Measurements from ENCODE around the gene VPS41. TPM values are rescaled to one million over a fixed set of nuclear protein-coding genes. Genes with fewer than 3 reads are reported as not detected.
"Not testable (repeated sequence)": the region's sequence is repeated elsewhere in the genome, so short reads cannot be mapped to it uniquely, and the experiment has no call there.

VPS41 gene
- total RNA-seq, 1 experiment from 2014 or later = 92.3 TPM

DNA sequence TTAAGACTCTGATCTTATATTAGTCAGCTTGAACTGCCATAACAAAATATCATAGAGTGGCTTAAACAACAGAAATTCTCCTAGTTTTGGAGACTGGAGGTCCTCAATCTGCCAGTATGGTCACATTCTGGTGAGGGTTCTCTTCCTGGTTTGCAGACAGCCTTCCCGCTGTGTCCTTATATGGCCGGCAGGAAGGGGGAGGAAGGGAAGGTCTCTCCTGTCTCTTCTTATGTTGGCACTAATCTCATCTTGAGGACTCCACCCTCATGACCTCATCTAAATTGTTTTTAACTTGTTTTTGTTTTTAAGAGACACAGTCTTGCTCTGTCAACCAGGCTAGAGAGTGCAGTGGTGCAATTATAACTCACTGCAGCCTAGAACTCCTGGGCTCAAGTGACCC, 53.1 kb downstream of the VPS41 start:
- TF ChIP-seq EZH2 (IDR thresholded peaks at IDR 0.05; ENCODE audit: low read depth) = no peak
- TF ChIP-seq, protein P1, sequence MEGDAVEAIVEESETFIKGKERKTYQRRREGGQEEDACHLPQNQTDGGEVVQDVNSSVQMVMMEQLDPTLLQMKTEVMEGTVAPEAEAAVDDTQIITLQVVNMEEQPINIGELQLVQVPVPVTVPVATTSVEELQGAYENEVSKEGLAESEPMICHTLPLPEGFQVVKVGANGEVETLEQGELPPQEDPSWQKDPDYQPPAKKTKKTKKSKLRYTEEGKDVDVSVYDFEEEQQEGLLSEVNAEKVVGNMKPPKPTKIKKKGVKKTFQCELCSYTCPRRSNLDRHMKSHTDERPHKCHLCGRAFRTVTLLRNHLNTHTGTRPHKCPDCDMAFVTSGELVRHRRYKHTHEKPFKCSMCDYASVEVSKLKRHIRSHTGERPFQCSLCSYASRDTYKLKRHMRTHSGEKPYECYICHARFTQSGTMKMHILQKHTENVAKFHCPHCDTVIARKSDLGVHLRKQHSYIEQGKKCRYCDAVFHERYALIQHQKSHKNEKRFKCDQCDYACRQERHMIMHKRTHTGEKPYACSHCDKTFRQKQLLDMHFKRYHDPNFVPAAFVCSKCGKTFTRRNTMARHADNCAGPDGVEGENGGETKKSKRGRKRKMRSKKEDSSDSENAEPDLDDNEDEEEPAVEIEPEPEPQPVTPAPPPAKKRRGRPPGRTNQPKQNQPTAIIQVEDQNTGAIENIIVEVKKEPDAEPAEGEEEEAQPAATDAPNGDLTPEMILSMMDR (conservative IDR thresholded peaks at IDR 0.05) = no peak
- no peak overlapping the region for H2AFZ ChIP-seq
- no peaks in the 10 kb centered on the region for H3K27me3 ChIP-seq (ENCODE audit: insufficient read depth, low read depth)
- BruUV-seq (replicated peaks) = no TSS peak
- ChIA-PET CTCF (no interaction called here), POLR2A (ENCODE audit: unreplicated experiment) (no interaction called here)
- H3K36me3 ChIP-seq (ENCODE audit: low read depth) = 0 out of 2 replicates have a peak, but pooled peaks cover 1% of the 10 kb centered on the region
- H3F3A ChIP-seq (ENCODE audit: insufficient read depth, low read depth) = no peaks in the 10 kb centered on the region
- H3K27ac ChIP-seq = no peak overlapping the region
- no peak for DNase-seq
- intact Hi-C loops (cut with micrococcal nuclease; ENCODE audit: unreplicated experiment) = no loop called here
- no peaks in the 10 kb centered on the region for H3K79me2 ChIP-seq (ENCODE audit: low read depth)
- H3K9me3 ChIP-seq (ENCODE audit: insufficient read depth, low read depth) = no peaks in the 10 kb centered on the region
- H3K4me1 ChIP-seq (replicated peaks; ENCODE audit: insufficient read depth) = no peaks in the 10 kb centered on the region
- no peaks in the 10 kb centered on the region; the same call in 1 of the 2 replicates for H3K9me2 ChIP-seq (ENCODE audit: insufficient read depth)
- H3K4me3 ChIP-seq = no peak overlapping the region
- no peak overlapping the region for H3K4me2 ChIP-seq
- no peaks in the 10 kb centered on the region for H4K20me1 ChIP-seq (ENCODE audit: insufficient read depth)

DNA sequence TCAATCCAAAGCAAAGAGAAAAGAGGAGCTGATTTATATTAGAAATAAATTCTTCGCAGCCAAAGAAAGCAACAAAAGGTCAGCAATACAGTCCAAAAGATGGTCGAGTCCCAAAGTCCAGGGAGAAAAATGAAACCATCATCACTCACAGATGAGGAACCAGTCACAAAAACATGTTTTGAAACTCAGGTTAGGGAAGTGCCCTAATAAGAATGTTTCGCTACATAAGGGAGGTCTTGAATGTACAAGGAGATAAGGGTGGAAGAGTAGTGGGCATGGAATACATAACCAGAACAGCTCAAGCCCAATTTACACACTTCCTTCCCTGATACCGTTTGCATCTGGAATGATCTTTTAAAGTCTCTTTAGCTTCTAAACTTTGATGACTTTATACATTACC, 53.6 kb downstream of the VPS41 start:
- H3K36me3 ChIP-seq (ENCODE audit: low read depth) = no peaks in the 10 kb centered on the region
- ChIA-PET POLR2A (ENCODE audit: unreplicated experiment) (no interaction called here), CTCF (no interaction called here)

DNA sequence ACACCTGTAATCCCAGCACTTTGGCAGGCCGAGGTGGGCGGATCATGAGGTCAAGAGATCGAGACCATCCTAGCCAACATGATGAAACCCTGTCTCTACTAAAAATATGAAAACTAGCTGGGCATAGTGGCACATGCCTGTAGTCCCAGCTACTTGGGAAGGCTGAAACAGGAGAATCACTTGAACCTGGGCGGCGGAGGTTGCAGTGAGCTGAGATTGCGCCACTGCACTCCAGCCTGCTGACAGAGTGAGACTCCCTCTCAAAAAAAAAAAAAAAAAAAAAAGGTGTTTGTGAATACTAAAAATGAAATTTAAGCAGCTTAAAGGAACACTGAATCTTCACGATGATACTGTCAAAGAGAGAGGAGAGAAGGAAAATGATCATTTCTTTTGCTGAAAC, 54.0 kb downstream of the VPS41 start:
- H3K79me2 ChIP-seq (ENCODE audit: low read depth); H3K4me3 ChIP-seq; H3K4me2 ChIP-seq; H4K20me1 ChIP-seq (ENCODE audit: insufficient read depth); H3K27me3 ChIP-seq (ENCODE audit: insufficient read depth, low read depth); H3K9me3 ChIP-seq (ENCODE audit: insufficient read depth, low read depth); H3K27ac ChIP-seq; POLR2A ChIA-PET (ENCODE audit: unreplicated experiment); H3K36me3 ChIP-seq (ENCODE audit: low read depth); CTCF ChIA-PET; H3K4me1 ChIP-seq (replicated peaks; ENCODE audit: insufficient read depth); BruUV-seq (replicated peaks); H3K9me2 ChIP-seq (ENCODE audit: insufficient read depth); intact Hi-C loops (cut with micrococcal nuclease; ENCODE audit: unreplicated experiment); H2AFZ ChIP-seq; H3F3A ChIP-seq (ENCODE audit: insufficient read depth, low read depth); DNase-seq: not testable (repeated sequence)

More for the DNA sequence above, 53.6 kb downstream of the VPS41 start:
- intact Hi-C loops (cut with micrococcal nuclease; ENCODE audit: unreplicated experiment) = no loop called here
- no peak overlapping the region for H3K4me2 ChIP-seq
- H3F3A ChIP-seq (ENCODE audit: insufficient read depth, low read depth) = no peaks in the 10 kb centered on the region
- no peaks in the 10 kb centered on the region for H3K27me3 ChIP-seq (ENCODE audit: insufficient read depth, low read depth)
- H3K9me2 ChIP-seq (ENCODE audit: insufficient read depth) = no peaks in the 10 kb centered on the region; the same call in 1 of the 2 replicates
- no peaks in the 10 kb centered on the region for H3K4me1 ChIP-seq (replicated peaks; ENCODE audit: insufficient read depth)
- TF ChIP-seq, protein P1 (conservative IDR thresholded peaks at IDR 0.05) = no peak
- TF ChIP-seq EZH2 (IDR thresholded peaks at IDR 0.05; ENCODE audit: low read depth) = no peak
- H3K27ac ChIP-seq = no peak overlapping the region
- H4K20me1 ChIP-seq (ENCODE audit: insufficient read depth) = no peaks in the 10 kb centered on the region
- no peak for DNase-seq
- H3K9me3 ChIP-seq (ENCODE audit: insufficient read depth, low read depth) = no peaks in the 10 kb centered on the region
- no peaks in the 10 kb centered on the region for H3K79me2 ChIP-seq (ENCODE audit: low read depth)
- BruUV-seq (replicated peaks) = no TSS peak
- H3K4me3 ChIP-seq = no peak overlapping the region
- H2AFZ ChIP-seq = no peak overlapping the region

DNA sequence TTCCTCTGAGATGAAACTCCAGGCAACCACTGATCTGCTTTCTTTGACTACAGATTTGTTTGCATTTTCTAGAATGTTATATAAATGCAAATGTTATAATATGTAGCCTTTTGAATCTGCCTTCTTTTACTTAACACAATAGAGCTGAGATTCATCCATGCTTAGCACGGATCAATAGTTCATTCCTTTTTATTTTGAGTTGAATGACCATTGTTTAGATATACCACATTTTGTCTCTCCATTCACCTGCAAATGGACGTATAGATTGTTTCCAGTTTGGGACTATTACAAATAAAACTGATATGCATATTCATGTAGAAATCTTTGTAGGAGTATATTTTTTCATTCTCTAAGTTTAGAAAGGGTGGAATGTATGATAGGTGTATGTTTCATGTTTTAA, 57.7 kb downstream of the VPS41 start:
- Histone ChIP-seq H3K27ac (no peak overlapping the region), H2AFZ (no peak overlapping the region), H3K36me3 (ENCODE audit: low read depth) (no peaks in the 10 kb centered on the region), H3K4me2 (no peak overlapping the region), H3K27me3 (ENCODE audit: insufficient read depth, low read depth) (no peaks in the 10 kb centered on the region), H3K4me3 (no peak overlapping the region), H3K79me2 (ENCODE audit: low read depth) (no peaks in the 10 kb centered on the region), H3K9me3 (ENCODE audit: insufficient read depth, low read depth) (no peaks in the 10 kb centered on the region), H3K4me1 (replicated peaks; ENCODE audit: insufficient read depth) (no peaks in the 10 kb centered on the region), H3K9me2 (ENCODE audit: insufficient read depth) (no peaks in the 10 kb centered on the region; the same call in 1 of the 2 replicates), H4K20me1 (ENCODE audit: insufficient read depth) (0 out of 2 replicates have a peak, but pooled peaks cover 2% of the 10 kb centered on the region), H3F3A (ENCODE audit: insufficient read depth, low read depth) (no peaks in the 10 kb centered on the region)
- intact Hi-C loops (cut with micrococcal nuclease; ENCODE audit: unreplicated experiment) = no loop called here
- ChIA-PET CTCF (no interaction called here), POLR2A (ENCODE audit: unreplicated experiment) (no interaction called here)
- no peak for DNase-seq
- no TSS peak for BruUV-seq (replicated peaks)
- TF ChIP-seq, protein P1 (conservative IDR thresholded peaks at IDR 0.05) = no peak
- TF ChIP-seq EZH2 (IDR thresholded peaks at IDR 0.05; ENCODE audit: low read depth) = no peak

Measured in PC-9 (cell line).